DMS153 (cell line): ENCODE measurements around the gene GRID1.
"Not testable (repeated sequence)": the region's sequence is repeated elsewhere in the genome, so short reads cannot be mapped to it uniquely, and the experiment has no call there.

Experiments
- DNase-seq: peaks from one replicate; lab custom pipeline; 2025; lab: John Stamatoyannopoulos, UW

Gene GRID1

GRCh38 chr10:86078639-86079035 lies 288.0 kb downstream of the GRID1 start:
- DNase-seq: no peak

GRCh38 chr10:86077871-86078638 lies 288.5 kb downstream of the GRID1 start:
- DNase-seq: no peak

- no peak for DNase-seq
Observed at GRCh38 chr10:86077271-86077670, 289.3 kb downstream of the GRID1 start.

GRCh38 chr10:86076497-86076896 lies 290.1 kb downstream of the GRID1 start:
- DNase-seq: not testable (repeated sequence)

GRCh38 chr10:86075512-86075911 lies 291.1 kb downstream of the GRID1 start:
- no peak for DNase-seq

GRCh38 chr10:86074294-86074693 lies 292.3 kb downstream of the GRID1 start:
- DNase-seq: no peak

- DNase-seq: no peak
Observed at GRCh38 chr10:86073199-86073977, 293.2 kb downstream of the GRID1 start.

GRCh38 chr10:86072413-86072812 lies 294.2 kb downstream of the GRID1 start:
- no peak for DNase-seq

GRCh38 chr10:86071758-86072157 lies 294.8 kb downstream of the GRID1 start:
- DNase-seq: no peak

GRCh38 chr10:86071145-86071544 lies 295.4 kb downstream of the GRID1 start:
- DNase-seq: no peak

GRCh38 chr10:86070278-86070677 lies 296.3 kb downstream of the GRID1 start:
- no peak for DNase-seq

GRCh38 chr10:86068231-86069054 lies 298.2 kb downstream of the GRID1 start:
- peak; percentile 35 for DNase-seq

- no peak for DNase-seq
Observed at GRCh38 chr10:86067436-86068050, 299.1 kb downstream of the GRID1 start.

- no peak for DNase-seq
Observed at GRCh38 chr10:86066696-86067095, 299.9 kb downstream of the GRID1 start.

- no peak for DNase-seq
Observed at GRCh38 chr10:86065711-86066251, 300.8 kb downstream of the GRID1 start.

- DNase-seq: no peak
Observed at GRCh38 chr10:86064931-86065662, 301.5 kb downstream of the GRID1 start.

- no peak for DNase-seq
Observed at GRCh38 chr10:86064219-86064618, 302.4 kb downstream of the GRID1 start.

- DNase-seq: no peak
Observed at GRCh38 chr10:86063341-86063740, 303.3 kb downstream of the GRID1 start.

GRCh38 chr10:86062647-86063145 lies 303.9 kb downstream of the GRID1 start:
- DNase-seq: no peak

GRCh38 chr10:86062198-86062550 lies 304.4 kb downstream of the GRID1 start:
- no peak for DNase-seq
